ENCODE results near the gene SLC12A5. TPM values are rescaled to one million over a fixed set of nuclear protein-coding genes. Genes with fewer than 3 reads are reported as not detected.

SLC12A5 gene
- polyA plus RNA-seq, 1 donor from 2014 or later, result 0.11 TPM

- H3K4me1 Mint-ChIP-seq, result no peaks in the 10 kb centered on the region
- peaks cover 0 to 1% (median 0%) of the 10 kb centered on the region in 3 donors for H3K9me3 Mint-ChIP-seq
- H3K27me3 Mint-ChIP-seq, result peaks cover 54% of the 10 kb centered on the region
Measured at GRCh38 chr20:46030284-46031013, 1.4 kb downstream of the SLC12A5 start.

DNA sequence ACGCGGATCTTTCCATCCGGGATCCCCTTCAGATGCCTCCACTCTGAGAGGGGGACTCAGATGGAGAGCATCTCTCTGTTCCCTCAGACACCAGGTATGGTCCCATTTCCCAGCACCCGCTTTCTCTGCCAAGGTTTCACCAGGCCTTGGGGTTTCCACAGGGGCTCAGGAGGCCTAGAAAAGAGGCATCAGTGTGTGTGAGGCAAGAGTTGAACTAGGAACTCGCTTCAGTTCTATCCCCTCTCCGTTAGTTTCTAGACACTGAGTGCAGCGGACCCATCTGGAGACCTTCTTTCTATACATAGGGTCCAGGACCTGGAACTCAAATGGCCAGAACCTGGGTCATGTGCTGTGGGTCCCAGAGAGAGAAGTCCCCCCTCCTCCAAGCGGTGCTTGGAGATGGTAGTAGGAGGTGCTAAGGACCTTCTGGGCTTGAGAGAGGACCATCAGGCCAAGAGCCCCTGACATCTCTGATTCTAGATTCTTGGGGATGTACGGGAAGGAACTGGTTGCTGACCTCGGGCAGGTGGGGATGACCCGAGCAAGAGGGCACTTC is 2.1 kb downstream of the SLC12A5 start:
- Mint-ChIP-seq H3K4me3 (no peak overlapping the region), H3K9me3 (peaks cover 0 to 1% (median 0%) of the 10 kb centered on the region in 3 donors), H3K36me3 (peaks cover 7% of the 10 kb centered on the region), H3K27me3 (peaks cover 55% of the 10 kb centered on the region), H3K4me1 (no peaks in the 10 kb centered on the region), H3K27ac (no peak overlapping the region)

More at GRCh38 chr20:46030284-46031013, 1.4 kb downstream of the SLC12A5 start:
- peaks cover 7% of the 10 kb centered on the region for H3K36me3 Mint-ChIP-seq
- H3K4me3 Mint-ChIP-seq, result no peak overlapping the region
- no peak overlapping the region for H3K27ac Mint-ChIP-seq

DNA sequence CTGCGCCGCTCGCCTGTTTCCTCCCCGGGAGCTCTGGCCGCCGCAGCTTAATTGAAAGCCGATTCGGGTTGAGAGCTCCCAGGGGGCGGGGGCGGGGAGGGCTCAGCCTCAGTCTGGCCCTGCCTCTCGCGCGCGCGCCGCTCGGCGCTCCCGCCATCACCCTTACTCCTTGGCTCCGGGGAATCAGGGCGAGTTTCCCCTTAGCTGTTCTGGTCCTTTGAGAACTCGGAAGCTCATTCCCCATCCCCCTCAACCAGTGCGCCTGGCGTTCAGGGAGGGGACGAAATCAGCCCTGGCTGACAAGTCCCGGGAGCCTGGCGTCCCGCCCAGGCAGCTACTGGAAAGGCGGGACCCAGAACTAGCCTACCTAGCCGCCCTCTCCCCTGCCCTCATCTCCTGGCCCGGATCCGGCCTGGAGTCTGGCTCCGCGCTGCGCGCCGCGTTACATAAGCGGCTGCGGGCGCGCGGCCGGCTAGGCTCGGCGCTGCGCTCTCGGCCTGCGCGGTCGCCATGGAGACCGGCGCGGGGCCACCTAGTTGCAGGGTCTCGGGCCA is 2.8 kb downstream of the SLC12A5 start:
- no peak overlapping the region for H3K4me3 Mint-ChIP-seq
- peaks cover 53% of the 10 kb centered on the region for H3K27me3 Mint-ChIP-seq
- peaks cover 7% of the 10 kb centered on the region for H3K36me3 Mint-ChIP-seq
- no peak overlapping the region for H3K27ac Mint-ChIP-seq
- H3K9me3 Mint-ChIP-seq, result peaks cover 0 to 1% (median 0%) of the 10 kb centered on the region in 3 donors
- no peaks in the 10 kb centered on the region for H3K4me1 Mint-ChIP-seq

DNA sequence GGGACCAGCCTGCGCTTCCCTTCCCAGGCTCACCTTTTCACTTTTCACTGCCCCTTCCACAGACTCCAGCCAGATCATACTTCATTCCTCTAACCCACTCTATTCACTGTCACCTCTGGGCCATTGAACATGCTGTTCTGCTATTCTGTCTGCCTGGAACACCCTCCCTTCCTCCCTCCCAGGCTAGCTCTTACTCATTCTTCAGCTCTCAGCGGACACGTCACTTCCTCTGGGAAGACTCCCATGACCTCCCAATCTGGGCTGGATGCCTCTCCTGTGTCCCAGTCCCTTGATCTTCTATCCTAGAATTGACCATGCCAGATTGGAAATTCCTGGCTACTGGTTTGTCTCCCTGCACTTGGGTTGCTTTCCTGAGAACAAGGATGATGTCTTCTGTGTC is 5.0 kb downstream of the SLC12A5 start:
- H3K9me3 Mint-ChIP-seq, result peaks cover 0 to 1% (median 0%) of the 10 kb centered on the region in 3 donors
- H3K36me3 Mint-ChIP-seq, result peaks cover 7% of the 10 kb centered on the region
- H3K4me3 Mint-ChIP-seq, result no peak overlapping the region
- no peak overlapping the region for H3K27ac Mint-ChIP-seq
- peaks cover 50% of the 10 kb centered on the region for H3K27me3 Mint-ChIP-seq
- H3K4me1 Mint-ChIP-seq, result no peaks in the 10 kb centered on the region

GRCh38 chr20:46035253-46035652 is 6.2 kb downstream of the SLC12A5 start:
- peaks cover 0 to 1% (median 0%) of the 10 kb centered on the region in 3 donors for H3K9me3 Mint-ChIP-seq
- peak overlapping the region in 2 of 4 donors; percentile 30 to 58 for H3K4me3 Mint-ChIP-seq
- H3K36me3 Mint-ChIP-seq, result peaks cover 7% of the 10 kb centered on the region
- no peaks in the 10 kb centered on the region for H3K4me1 Mint-ChIP-seq
- peaks cover 48% of the 10 kb centered on the region for H3K27me3 Mint-ChIP-seq
- no peak overlapping the region for H3K27ac Mint-ChIP-seq

- Mint-ChIP-seq H3K36me3 (peaks cover 7% of the 10 kb centered on the region), H3K9me3 (peaks cover 0 to 4% (median 0%) of the 10 kb centered on the region in 3 donors), H3K27ac (no peak overlapping the region), H3K4me3 (no peak overlapping the region), H3K4me1 (no peaks in the 10 kb centered on the region), H3K27me3 (peaks cover 49% of the 10 kb centered on the region)
Measured at GRCh38 chr20:46035713-46036112, 6.7 kb downstream of the SLC12A5 start.

- H3K4me3 Mint-ChIP-seq, result no peak overlapping the region
- H3K27ac Mint-ChIP-seq, result no peak overlapping the region
- H3K9me3 Mint-ChIP-seq, result peaks cover 0 to 4% (median under 1%) of the 10 kb centered on the region in 3 donors
- peaks cover 48% of the 10 kb centered on the region for H3K27me3 Mint-ChIP-seq
- no peaks in the 10 kb centered on the region for H3K4me1 Mint-ChIP-seq
- peaks cover 7% of the 10 kb centered on the region for H3K36me3 Mint-ChIP-seq
Measured at GRCh38 chr20:46036370-46036769, 7.4 kb downstream of the SLC12A5 start.

DNA sequence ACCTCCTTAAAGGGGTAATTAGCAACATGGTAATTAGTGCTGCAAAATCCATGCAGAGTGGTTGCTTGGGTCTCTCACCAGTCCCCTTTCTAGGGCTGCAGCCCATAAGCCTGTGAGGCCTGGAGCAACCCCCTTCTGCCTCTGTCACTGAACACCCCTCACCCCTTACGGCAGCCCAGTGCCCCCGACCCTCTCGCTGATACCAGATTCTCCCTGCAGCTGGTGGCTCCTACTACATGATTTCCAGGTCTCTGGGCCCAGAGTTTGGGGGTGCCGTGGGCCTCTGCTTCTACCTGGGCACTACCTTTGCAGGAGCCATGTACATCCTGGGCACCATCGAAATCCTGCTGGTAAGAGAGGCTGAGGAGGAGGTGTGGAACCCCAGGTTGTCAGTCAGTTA is 8.0 kb downstream of the SLC12A5 start:
- Mint-ChIP-seq H3K9me3 (peaks cover 0 to 5% (median 4%) of the 10 kb centered on the region in 3 donors), H3K27ac (no peak overlapping the region), H3K36me3 (peaks cover 7% of the 10 kb centered on the region), H3K27me3 (peaks cover 52% of the 10 kb centered on the region), H3K4me3 (no peak overlapping the region), H3K4me1 (no peaks in the 10 kb centered on the region)

- peaks cover 0 to 5% (median 2%) of the 10 kb centered on the region in 3 donors for H3K9me3 Mint-ChIP-seq
- H3K4me3 Mint-ChIP-seq, result no peak overlapping the region
- no peak overlapping the region for H3K27ac Mint-ChIP-seq
- peaks cover 0 to 2% (median 0%) of the 10 kb centered on the region in 3 donors for H3K4me1 Mint-ChIP-seq
- H3K36me3 Mint-ChIP-seq, result no peaks in the 10 kb centered on the region
- H3K27me3 Mint-ChIP-seq, result peaks cover 34% of the 10 kb centered on the region
Measured at GRCh38 chr20:46040902-46041535, 12.0 kb downstream of the SLC12A5 start.

DNA sequence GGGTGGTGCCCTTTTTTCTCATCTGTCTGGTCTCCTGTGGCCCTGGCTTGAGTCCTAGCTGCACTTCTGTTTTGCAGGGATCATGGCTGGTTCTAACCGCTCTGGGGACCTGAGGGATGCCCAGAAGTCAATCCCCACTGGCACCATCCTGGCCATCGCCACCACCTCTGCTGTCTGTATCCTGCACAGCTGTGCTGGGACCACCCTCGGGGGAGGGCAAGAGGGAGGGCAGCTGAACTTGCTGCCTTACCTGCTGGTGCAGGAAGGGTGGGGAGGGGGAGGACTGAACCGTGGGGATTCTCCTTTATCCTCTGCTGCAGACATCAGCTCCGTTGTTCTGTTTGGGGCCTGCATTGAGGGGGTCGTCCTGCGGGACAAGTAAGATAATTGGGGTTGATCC is 14.5 kb downstream of the SLC12A5 start:
- H3K27ac Mint-ChIP-seq, result no peak overlapping the region
- H3K27me3 Mint-ChIP-seq, result peaks cover 26% of the 10 kb centered on the region
- H3K4me3 Mint-ChIP-seq, result no peak overlapping the region
- no peaks in the 10 kb centered on the region for H3K36me3 Mint-ChIP-seq
- peaks cover 0 to 2% (median 0%) of the 10 kb centered on the region in 3 donors for H3K4me1 Mint-ChIP-seq
- H3K9me3 Mint-ChIP-seq, result peaks cover 0 to 5% (median 2%) of the 10 kb centered on the region in 3 donors

GRCh38 chr20:46044896-46045295 is 15.9 kb downstream of the SLC12A5 start:
- H3K36me3 Mint-ChIP-seq, result no peaks in the 10 kb centered on the region
- H3K9me3 Mint-ChIP-seq, result peaks cover 0 to 5% (median 2%) of the 10 kb centered on the region in 3 donors
- H3K27me3 Mint-ChIP-seq, result peaks cover 26% of the 10 kb centered on the region
- peaks cover 0 to 2% (median 0%) of the 10 kb centered on the region in 3 donors for H3K4me1 Mint-ChIP-seq
- H3K4me3 Mint-ChIP-seq, result no peak overlapping the region
- H3K27ac Mint-ChIP-seq, result no peak overlapping the region

DNA sequence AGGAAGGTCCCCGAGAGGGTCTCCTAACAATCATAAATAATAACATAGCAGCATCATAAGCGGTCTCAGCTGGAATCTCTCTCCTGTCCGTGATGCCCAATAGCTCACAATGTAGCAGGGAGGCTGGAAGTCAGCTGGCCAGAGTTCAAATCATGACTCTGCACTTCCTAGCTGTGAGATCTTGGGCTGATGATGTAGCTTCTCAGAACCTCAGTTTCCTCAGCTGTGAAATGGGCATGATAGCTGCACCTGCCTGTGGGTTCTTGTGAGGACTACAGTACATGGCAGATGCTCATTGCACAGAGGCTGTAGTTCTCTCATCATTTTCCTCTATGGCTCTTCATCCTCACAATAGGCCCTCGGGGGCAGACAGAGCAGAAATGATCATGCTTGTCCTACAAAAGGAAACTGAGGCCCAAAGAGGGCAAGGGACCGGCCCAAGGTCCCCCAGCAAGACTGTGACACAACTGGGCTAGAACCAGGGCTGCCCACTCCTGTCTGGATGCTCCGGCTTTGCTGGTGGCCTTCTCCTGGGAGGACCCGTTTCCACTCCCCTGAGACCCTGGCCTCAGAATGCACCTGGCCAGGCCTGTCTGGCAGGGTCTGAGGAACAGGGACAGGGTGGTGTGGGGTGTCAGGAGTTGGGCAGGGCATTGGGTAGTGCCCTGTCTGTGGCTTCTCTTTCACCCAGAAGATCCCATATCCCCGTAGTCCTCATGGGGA is 17.7 kb downstream of the SLC12A5 start:
- peaks cover 18% of the 10 kb centered on the region for H3K27me3 Mint-ChIP-seq

GRCh38 chr20:46047821-46048220 is 18.8 kb downstream of the SLC12A5 start:
- H3K27ac Mint-ChIP-seq, result no peak overlapping the region
- no peaks in the 10 kb centered on the region for H3K9me3 Mint-ChIP-seq
- no peak overlapping the region for H3K4me3 Mint-ChIP-seq
- H3K4me1 Mint-ChIP-seq, result peaks cover 0 to 2% (median 0%) of the 10 kb centered on the region in 3 donors
- peaks cover 2% of the 10 kb centered on the region for H3K36me3 Mint-ChIP-seq
- H3K27me3 Mint-ChIP-seq, result peaks cover 15% of the 10 kb centered on the region

More for the DNA sequence above, 17.7 kb downstream of the SLC12A5 start:
- peaks cover 2% of the 10 kb centered on the region for H3K36me3 Mint-ChIP-seq
- no peak overlapping the region for H3K27ac Mint-ChIP-seq
- H3K9me3 Mint-ChIP-seq, result no peaks in the 10 kb centered on the region
- H3K4me1 Mint-ChIP-seq, result peaks cover 0 to 2% (median 0%) of the 10 kb centered on the region in 3 donors
- no peak overlapping the region for H3K4me3 Mint-ChIP-seq

DNA sequence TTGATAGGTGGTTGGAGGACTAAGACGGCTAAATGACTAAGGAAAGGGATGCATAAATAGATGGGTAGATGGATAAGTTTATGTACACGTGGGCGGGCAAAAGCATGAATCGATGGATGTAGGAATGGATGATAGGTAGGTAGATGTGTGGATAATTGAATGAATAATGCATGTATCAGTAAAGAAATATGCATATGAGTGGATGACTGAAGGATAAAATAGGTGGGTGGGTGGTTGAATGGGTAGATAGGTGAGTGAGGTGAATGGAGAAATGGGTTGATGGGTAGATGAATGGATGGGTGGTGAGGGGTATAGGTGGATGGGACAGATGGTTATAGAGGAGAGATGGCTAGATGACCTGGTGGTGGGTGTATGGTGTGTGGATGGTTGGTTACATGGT is 20.2 kb downstream of the SLC12A5 start:
- H3K4me3 Mint-ChIP-seq, result no peak overlapping the region
- H3K4me1 Mint-ChIP-seq, result peaks cover 0 to 2% (median 0%) of the 10 kb centered on the region in 3 donors
- H3K27me3 Mint-ChIP-seq, result peaks cover 8% of the 10 kb centered on the region
- no peak overlapping the region for H3K27ac Mint-ChIP-seq
- H3K36me3 Mint-ChIP-seq, result peaks cover 2% of the 10 kb centered on the region
- no peaks in the 10 kb centered on the region for H3K9me3 Mint-ChIP-seq
